ENCODE data around the gene TNFAIP2. TPM values are rescaled to one million over a fixed set of nuclear protein-coding genes. Genes with fewer than 3 reads are reported as not detected.

Gene TNFAIP2
- total and polyA plus RNA-seq, 9 of the 15 experiments (the other 6 are each of a cell fraction or from before 2014, with no cell fraction given), result 22.6 to 68.6 (median 44.6) TPM

DNA sequence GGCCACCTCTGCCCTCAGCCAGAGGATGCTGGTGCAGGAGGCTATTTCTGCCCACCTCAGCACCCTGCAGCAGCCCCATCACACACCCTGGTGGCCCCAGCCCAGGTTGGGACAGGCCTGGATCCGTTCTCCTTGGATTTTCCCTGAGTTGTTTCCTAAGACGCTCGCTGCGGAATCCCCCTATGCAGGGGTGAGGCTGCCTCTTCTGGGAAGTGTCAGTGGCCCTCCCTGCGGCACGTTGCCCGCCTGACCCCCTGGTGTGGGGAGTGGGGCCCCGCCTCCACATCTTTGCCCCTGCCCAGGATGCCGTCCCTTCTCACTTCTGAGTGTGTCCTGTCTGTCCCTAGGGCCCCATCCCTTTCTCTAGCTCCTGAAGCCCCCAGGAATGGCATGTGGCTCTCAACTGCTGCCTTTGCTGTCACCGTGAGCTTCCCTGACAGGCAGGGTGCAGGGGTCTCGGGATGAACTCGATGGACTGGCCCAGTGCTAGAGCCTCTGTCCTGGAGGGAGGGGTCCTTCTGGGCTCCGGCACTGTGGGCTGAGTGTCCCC lies 29.3 kb upstream of the TNFAIP2 start (continued):
- TF ChIP-seq, protein P1, sequence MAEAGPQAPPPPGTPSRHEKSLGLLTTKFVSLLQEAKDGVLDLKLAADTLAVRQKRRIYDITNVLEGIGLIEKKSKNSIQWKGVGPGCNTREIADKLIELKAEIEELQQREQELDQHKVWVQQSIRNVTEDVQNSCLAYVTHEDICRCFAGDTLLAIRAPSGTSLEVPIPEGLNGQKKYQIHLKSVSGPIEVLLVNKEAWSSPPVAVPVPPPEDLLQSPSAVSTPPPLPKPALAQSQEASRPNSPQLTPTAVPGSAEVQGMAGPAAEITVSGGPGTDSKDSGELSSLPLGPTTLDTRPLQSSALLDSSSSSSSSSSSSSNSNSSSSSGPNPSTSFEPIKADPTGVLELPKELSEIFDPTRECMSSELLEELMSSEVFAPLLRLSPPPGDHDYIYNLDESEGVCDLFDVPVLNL (CRISPR knock-in tag; IDR thresholded peaks at IDR 0.05; ENCODE audit: low read depth), result no peak
- TF ChIP-seq ZNF134 (CRISPR knock-in tag; conservative IDR thresholded peaks at IDR 0.05), result no peak
- no peak for TF ChIP-seq LARP7 (IDR thresholded peaks at IDR 0.05)
- TF ChIP-seq IRF9 (tag; IDR thresholded peaks at IDR 0.05), result no peak
- no peak for TF ChIP-seq FOXA3 (CRISPR knock-in tag; conservative IDR thresholded peaks at IDR 0.05 in 1 of 2, IDR thresholded peaks at IDR 0.05 in 1 of 2)
- no peak for TF ChIP-seq ZNF124 (CRISPR knock-in tag; IDR thresholded peaks at IDR 0.05)

DNA sequence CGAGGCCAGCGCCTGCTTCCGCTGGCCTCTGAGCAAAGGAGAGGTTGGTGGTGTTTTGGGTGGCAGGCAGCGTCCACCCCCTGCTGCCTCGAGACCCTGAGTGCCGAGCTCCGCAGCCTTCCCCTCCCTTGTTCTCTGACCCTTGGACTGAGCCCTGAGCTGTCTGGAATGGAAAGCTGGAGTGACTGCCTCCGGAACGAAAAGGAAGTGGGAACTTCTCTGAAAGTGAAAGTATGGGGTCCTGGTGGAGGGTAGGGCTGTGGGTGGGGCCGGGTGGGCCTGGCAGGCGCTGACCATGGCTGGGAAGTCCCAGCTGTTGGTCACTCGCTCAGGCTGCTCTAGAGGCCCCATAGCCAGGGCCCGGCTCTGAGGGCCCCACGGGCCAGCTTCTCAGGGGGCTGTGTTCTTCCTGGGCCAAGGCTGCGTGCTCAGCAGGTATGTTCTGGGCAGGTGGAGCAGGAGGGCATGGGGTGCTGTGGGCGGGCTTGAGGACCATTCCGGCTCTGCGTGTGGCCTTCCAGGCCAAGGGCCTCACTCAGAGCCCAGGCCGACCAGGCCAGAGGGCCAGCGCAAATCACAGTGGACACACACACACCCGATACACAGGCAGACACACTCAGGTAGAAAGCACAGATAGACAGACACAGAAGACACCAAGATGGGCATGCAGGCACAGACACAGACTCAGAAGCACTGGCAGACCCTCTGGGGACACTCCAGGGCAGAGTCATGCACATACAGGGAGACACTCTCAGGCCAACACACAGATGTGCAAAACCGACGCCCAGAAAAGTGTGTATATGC lies 28.7 kb upstream of the TNFAIP2 start, which contains the start of gene EXOC3L4:
TSS of gene EXOC3L4 (plus strand) at position 320 of the 804 bp plus-strand sequence. CDS start 5,495 bp downstream, outside the sequence.
- TF ChIP-seq ZNF280A (IDR thresholded peaks at IDR 0.05; ENCODE audit: low read depth, partially characterized antibody) (no peak), ZNF696 (CRISPR knock-in tag; conservative IDR thresholded peaks at IDR 0.05) (no peak), AFF4 (CRISPR knock-in tag; IDR thresholded peaks at IDR 0.05) (no peak)
- intact Hi-C loops (cut with micrococcal nuclease), result no loop called here
- no peaks in the 10 kb centered on the region for H3K9me1 ChIP-seq (ENCODE audit: control insufficient read depth, insufficient read depth, low read length)
- DNase-seq (ENCODE audit: extremely low read depth in 1 of 4, low spot score in 3 of 4), result no peak
- no TSS peak for BruUV-seq (replicated peaks)
- H3K27ac ChIP-seq (ENCODE audit: extremely low read depth, low read depth, low read length), result no peak within 1 kb of the TSS
- CTCF ChIA-PET (ENCODE audit: low intra/inter-chr PET ratio), result no interaction called here
- H3K79me2 ChIP-seq (ENCODE audit: control insufficient read depth, insufficient read depth, low read length), result 0 out of 3 replicates have a peak, but pooled peaks cover under 1% of the 10 kb centered on the region
- FAIRE-seq, result no peak
- no peaks in the 10 kb centered on the region for H3K9me3 ChIP-seq (replicated peaks; ENCODE audit: control insufficient read depth, insufficient read depth, low read depth, low read length)
- POLR2A ChIA-PET, result interaction anchor here (0.6 kb wide), 1 partner anchor 15 kb away, joined by 3 read pairs; no protein-coding TSS in a partner anchor
- in situ Hi-C loops (cut with MboI), result no loop called here
- H3K27me3 ChIP-seq (ENCODE audit: control insufficient read depth in 2 of 2, insufficient read depth in 2 of 2, low read length in 2 of 2), result no peaks in the 10 kb centered on the region
- H3K4me2 ChIP-seq (ENCODE audit: insufficient read depth, low read length), result no peak within 1 kb of the TSS
- H4K20me1 ChIP-seq (replicated peaks; ENCODE audit: control insufficient read depth, insufficient read depth, low read length), result no peaks in the 10 kb centered on the region
- ATAC-seq, result no peak
- no peak within 1 kb of the TSS for H2AFZ ChIP-seq (ENCODE audit: low read depth, low read length)
- H3K4me3 ChIP-seq, result no peak within 1 kb of the TSS
- H3K4me1 ChIP-seq (replicated peaks in 1 of 2; ENCODE audit: control insufficient read depth in 2 of 2, insufficient read depth in 2 of 2, low read length in 2 of 2), result peaks cover 23 to 81% of the 10 kb centered on the region in 2 experiments
- H3K36me3 ChIP-seq (ENCODE audit: control insufficient read depth, insufficient read depth, low read length), result no peaks in the 10 kb centered on the region
- 75% methylated on average over 11 of the region's 23 CpGs for WGBS (ENCODE audit: insufficient coverage, low coverage, missing lambda C conversion rate)
- H3K9ac ChIP-seq (ENCODE audit: insufficient read depth in 1 of 2, low read depth in 2 of 2, low read length in 2 of 2), result peak within 1 kb of the TSS in 1 of 2 experiments; percentile 45; a peak in 2 of 4 replicates

Data from K562 (cell line).